GM21526 (cell line): ENCODE results near the gene LGALS3BP.

Experiments used
- ATAC-seq: cut with Tn5 transposase; IDR thresholded peaks from one replicate; pipeline ENCODE4 v1.9.1; 2021; ENCODE audit warnings: moderate library complexity; ENCODE audit not compliant: unreplicated experiment, low FRiP score

Gene LGALS3BP

GRCh38 chr17:78986048-78986648 is 6.4 kb upstream of the LGALS3BP start:
- ATAC-seq, result no peak

GRCh38 chr17:78985395-78985794 is 5.7 kb upstream of the LGALS3BP start:
- ATAC-seq, result no peak

GRCh38 chr17:78981010-78981888 is 1.5 kb upstream of the LGALS3BP start:
- ATAC-seq, result no peak

GRCh38 chr17:78980624-78980972 is 875 bp upstream of the LGALS3BP start:
- ATAC-seq, result no peak

- ATAC-seq, result no peak
Observed at GRCh38 chr17:78977997-78978973, 1.4 kb downstream of the LGALS3BP start.

GRCh38 chr17:78977681-78977943 is 2.1 kb downstream of the LGALS3BP start:
- no peak for ATAC-seq

- no peak for ATAC-seq
Observed at GRCh38 chr17:78976907-78977680, 2.6 kb downstream of the LGALS3BP start.

- no peak for ATAC-seq
Observed at GRCh38 chr17:78974635-78975591, 4.8 kb downstream of the LGALS3BP start.

- no peak for ATAC-seq
Observed at GRCh38 chr17:78973792-78974520, 5.8 kb downstream of the LGALS3BP start.

- no peak for ATAC-seq
Observed at GRCh38 chr17:78973196-78973595, 6.5 kb downstream of the LGALS3BP start.

GRCh38 chr17:78972507-78973105 is 7.1 kb downstream of the LGALS3BP start:
- no peak for ATAC-seq

- ATAC-seq, result no peak
Observed at GRCh38 chr17:78971756-78972506, 7.8 kb downstream of the LGALS3BP start.

- ATAC-seq, result no peak
Observed at GRCh38 chr17:78970834-78971755, 8.6 kb downstream of the LGALS3BP start.

GRCh38 chr17:78969865-78970264 is 9.9 kb downstream of the LGALS3BP start:
- ATAC-seq, result no peak

- no peak for ATAC-seq
Observed at GRCh38 chr17:78967782-78968362, 11.9 kb downstream of the LGALS3BP start.

- ATAC-seq, result no peak
Observed at GRCh38 chr17:78966910-78967600, 12.7 kb downstream of the LGALS3BP start.
